ENCODE measurements around the gene MIER2.
A peak's percentile ranks its signal among the peaks of the same experiment; 100 is the strongest.

MIER2 gene

GRCh38 chr19:291561-292280 is 52.9 kb downstream of the MIER2 start:
- FAIRE-seq (no peak), DNase-seq (ENCODE audit: insufficient read length, low spot score) (no peak)

GRCh38 chr19:291006-291521 is 53.5 kb downstream of the MIER2 start, which contains the start of gene PLPP2:
PLPP2 (minus strand) TSS chr19:291403; CDS start chr19:291336, 67 bp downstream.
- FAIRE-seq, result no peak
- DNase-seq (ENCODE audit: insufficient read length, low spot score), result peak; percentile 59
- peak; percentile 42; the same call in 1 of the 2 replicates for TF ChIP-seq POLR2A (IDR thresholded peaks at IDR 0.05; ENCODE audit: low read depth, low read length)

More at GRCh38 chr19:291561-292280, 52.9 kb downstream of the MIER2 start:
- TF ChIP-seq POLR2A (IDR thresholded peaks at IDR 0.05; ENCODE audit: low read depth, low read length), result no peak

GRCh38 chr19:290372-291005 is 54.1 kb downstream of the MIER2 start:
- DNase-seq (ENCODE audit: insufficient read length, low spot score) (peak; percentile 73), FAIRE-seq (no peak)
- peak; percentile 25; the same call in 1 of the 2 replicates for TF ChIP-seq POLR2A (IDR thresholded peaks at IDR 0.05; ENCODE audit: low read depth, low read length)

GRCh38 chr19:289651-290371 is 54.8 kb downstream of the MIER2 start:
- FAIRE-seq (peak; percentile 86), DNase-seq (ENCODE audit: insufficient read length, low spot score) (peak; percentile 97)
- TF ChIP-seq POLR2A (IDR thresholded peaks at IDR 0.05; ENCODE audit: low read depth, low read length), result no peak

GRCh38 chr19:288911-289310 is 55.7 kb downstream of the MIER2 start:
- FAIRE-seq, result no peak
- TF ChIP-seq POLR2A (IDR thresholded peaks at IDR 0.05; ENCODE audit: low read depth, low read length), result no peak
- no peak for DNase-seq (ENCODE audit: insufficient read length, low spot score)

- TF ChIP-seq POLR2A (IDR thresholded peaks at IDR 0.05; ENCODE audit: low read depth, low read length), result no peak
- FAIRE-seq, result no peak
- DNase-seq (ENCODE audit: insufficient read length, low spot score), result no peak
These were observed 57.2 kb downstream of the MIER2 start for GRCh38 chr19:287381-287871.

- FAIRE-seq (no peak), DNase-seq (ENCODE audit: insufficient read length, low spot score) (no peak)
- TF ChIP-seq POLR2A (IDR thresholded peaks at IDR 0.05; ENCODE audit: low read depth, low read length), result no peak
These were observed 61.2 kb downstream of the MIER2 start for GRCh38 chr19:283395-283794.

- no peak for TF ChIP-seq POLR2A (IDR thresholded peaks at IDR 0.05; ENCODE audit: low read depth, low read length)
- FAIRE-seq, result no peak
- DNase-seq (ENCODE audit: insufficient read length, low spot score), result no peak
These were observed 62.1 kb downstream of the MIER2 start for GRCh38 chr19:282501-282900.

GRCh38 chr19:281992-282391 is 62.6 kb downstream of the MIER2 start:
- no peak for TF ChIP-seq POLR2A (IDR thresholded peaks at IDR 0.05; ENCODE audit: low read depth, low read length)
- DNase-seq (ENCODE audit: insufficient read length, low spot score) (no peak), FAIRE-seq (no peak)

- DNase-seq (ENCODE audit: insufficient read length, low spot score) (no peak), FAIRE-seq (no peak)
- no peak for TF ChIP-seq POLR2A (IDR thresholded peaks at IDR 0.05; ENCODE audit: low read depth, low read length)
These were observed 63.3 kb downstream of the MIER2 start for GRCh38 chr19:281156-281853.

- no peak for DNase-seq (ENCODE audit: insufficient read length, low spot score)
- no peak for TF ChIP-seq POLR2A (IDR thresholded peaks at IDR 0.05; ENCODE audit: low read depth, low read length)
- no peak for FAIRE-seq
These were observed 64.0 kb downstream of the MIER2 start for GRCh38 chr19:280541-281009.

GRCh38 chr19:279656-280055 is 64.9 kb downstream of the MIER2 start:
- DNase-seq (ENCODE audit: insufficient read length, low spot score) (no peak), FAIRE-seq (no peak)
- TF ChIP-seq POLR2A (IDR thresholded peaks at IDR 0.05; ENCODE audit: low read depth, low read length), result no peak

GRCh38 chr19:279231-279630 is 65.4 kb downstream of the MIER2 start:
- FAIRE-seq (no peak), DNase-seq (ENCODE audit: insufficient read length, low spot score) (no peak)

More at GRCh38 chr19:279231-279630, 65.4 kb downstream of the MIER2 start:
- TF ChIP-seq POLR2A (IDR thresholded peaks at IDR 0.05; ENCODE audit: low read depth, low read length), result no peak
